ENCODE data around the gene EPB41L4A.
A peak's percentile ranks its signal among the peaks of the same experiment; 100 is the strongest.

Gene EPB41L4A

DNA sequence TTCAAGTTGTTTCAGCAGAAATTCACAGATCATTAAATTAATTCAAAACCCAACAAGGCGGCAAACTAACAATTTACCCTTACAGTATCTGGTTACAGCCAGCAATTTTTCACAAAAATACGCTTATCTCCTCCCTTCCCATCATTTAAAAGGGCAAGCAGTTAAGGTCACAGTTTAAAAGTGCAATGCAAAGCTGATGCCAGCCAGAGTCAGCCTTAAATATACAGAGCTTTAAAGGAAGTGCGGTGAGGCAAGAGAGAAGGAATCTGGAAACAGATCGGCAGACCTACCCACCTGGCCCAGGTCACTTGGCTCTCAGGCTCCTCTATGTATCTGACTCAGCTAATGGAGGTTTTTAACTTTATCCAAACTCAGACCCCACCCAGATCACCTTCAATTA is 31.0 kb downstream of the EPB41L4A start:
- no peaks in the 10 kb centered on the region for H3K27me3 ChIP-seq (ENCODE audit: control insufficient read depth, insufficient read depth, low read length)

GRCh38 chr5:112386766-112387165 is 32.3 kb downstream of the EPB41L4A start:
- peaks cover 41% of the 10 kb centered on the region for H3K4me1 ChIP-seq
- TF ChIP-seq, protein P1, sequence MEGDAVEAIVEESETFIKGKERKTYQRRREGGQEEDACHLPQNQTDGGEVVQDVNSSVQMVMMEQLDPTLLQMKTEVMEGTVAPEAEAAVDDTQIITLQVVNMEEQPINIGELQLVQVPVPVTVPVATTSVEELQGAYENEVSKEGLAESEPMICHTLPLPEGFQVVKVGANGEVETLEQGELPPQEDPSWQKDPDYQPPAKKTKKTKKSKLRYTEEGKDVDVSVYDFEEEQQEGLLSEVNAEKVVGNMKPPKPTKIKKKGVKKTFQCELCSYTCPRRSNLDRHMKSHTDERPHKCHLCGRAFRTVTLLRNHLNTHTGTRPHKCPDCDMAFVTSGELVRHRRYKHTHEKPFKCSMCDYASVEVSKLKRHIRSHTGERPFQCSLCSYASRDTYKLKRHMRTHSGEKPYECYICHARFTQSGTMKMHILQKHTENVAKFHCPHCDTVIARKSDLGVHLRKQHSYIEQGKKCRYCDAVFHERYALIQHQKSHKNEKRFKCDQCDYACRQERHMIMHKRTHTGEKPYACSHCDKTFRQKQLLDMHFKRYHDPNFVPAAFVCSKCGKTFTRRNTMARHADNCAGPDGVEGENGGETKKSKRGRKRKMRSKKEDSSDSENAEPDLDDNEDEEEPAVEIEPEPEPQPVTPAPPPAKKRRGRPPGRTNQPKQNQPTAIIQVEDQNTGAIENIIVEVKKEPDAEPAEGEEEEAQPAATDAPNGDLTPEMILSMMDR (IDR thresholded peaks at IDR 0.05), result no peak
- H3K4me2 ChIP-seq (ENCODE audit: low read length), result no peak overlapping the region
- no peak overlapping the region for H3K4me3 ChIP-seq (ENCODE audit: low read depth, low read length)
- no peaks in the 10 kb centered on the region for H3K9me3 ChIP-seq (ENCODE audit: control insufficient read depth, low read length)
- H3K79me2 ChIP-seq, result peaks cover 57% of the 10 kb centered on the region
- no peaks in the 10 kb centered on the region for H3K27me3 ChIP-seq (ENCODE audit: control insufficient read depth, insufficient read depth, low read length)
- H3K36me3 ChIP-seq (ENCODE audit: control insufficient read depth, insufficient read depth, low read length), result no peaks in the 10 kb centered on the region
- H3K9ac ChIP-seq, result no peak overlapping the region
- no peak overlapping the region for H3K27ac ChIP-seq
- no peak overlapping the region for H2AFZ ChIP-seq

More for the DNA sequence above, 31.0 kb downstream of the EPB41L4A start:
- no peaks in the 10 kb centered on the region for H3K36me3 ChIP-seq (ENCODE audit: control insufficient read depth, insufficient read depth, low read length)
- H3K27ac ChIP-seq, result peak overlapping the region; percentile 21
- no peak overlapping the region for H3K4me3 ChIP-seq (ENCODE audit: low read depth, low read length)
- H3K4me1 ChIP-seq, result peaks cover 44% of the 10 kb centered on the region
- peaks cover 57% of the 10 kb centered on the region for H3K79me2 ChIP-seq
- H3K9me3 ChIP-seq (ENCODE audit: control insufficient read depth, low read length), result no peaks in the 10 kb centered on the region
- H2AFZ ChIP-seq, result no peak overlapping the region
- TF ChIP-seq, protein P1 (IDR thresholded peaks at IDR 0.05), result no peak
- no peak overlapping the region for H3K4me2 ChIP-seq (ENCODE audit: low read length)
- no peak overlapping the region for H3K9ac ChIP-seq

DNA sequence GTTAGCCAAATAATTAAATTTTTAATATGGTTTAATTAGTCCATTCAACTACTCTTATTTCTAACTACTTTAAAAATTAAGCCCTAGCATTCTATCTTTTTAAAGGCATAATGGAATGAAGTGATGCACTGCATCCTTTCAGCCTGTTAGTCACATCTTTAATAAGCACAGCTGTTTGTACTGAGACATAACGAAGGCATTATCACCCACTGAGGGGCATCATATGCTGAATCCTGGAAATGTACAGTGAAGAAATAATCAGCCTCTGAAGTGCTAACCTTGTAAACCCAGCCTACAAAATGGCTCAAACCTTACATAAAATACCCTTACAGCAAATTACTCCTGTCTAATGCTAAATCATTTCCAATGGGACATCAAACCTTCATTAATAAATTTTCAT is 33.1 kb downstream of the EPB41L4A start:
- no peaks in the 10 kb centered on the region for H3K27me3 ChIP-seq (ENCODE audit: control insufficient read depth, insufficient read depth, low read length)
- H3K9me3 ChIP-seq (ENCODE audit: control insufficient read depth, low read length), result no peaks in the 10 kb centered on the region
- H3K4me3 ChIP-seq (ENCODE audit: low read depth, low read length), result no peak overlapping the region
- H3K27ac ChIP-seq, result no peak overlapping the region
- peaks cover 39% of the 10 kb centered on the region for H3K4me1 ChIP-seq
- H3K9ac ChIP-seq, result no peak overlapping the region
- TF ChIP-seq, protein P1 (IDR thresholded peaks at IDR 0.05), result no peak
- H3K4me2 ChIP-seq (ENCODE audit: low read length), result no peak overlapping the region
- H2AFZ ChIP-seq, result no peak overlapping the region
- peaks cover 55% of the 10 kb centered on the region for H3K79me2 ChIP-seq
- H3K36me3 ChIP-seq (ENCODE audit: control insufficient read depth, insufficient read depth, low read length), result no peaks in the 10 kb centered on the region

DNA sequence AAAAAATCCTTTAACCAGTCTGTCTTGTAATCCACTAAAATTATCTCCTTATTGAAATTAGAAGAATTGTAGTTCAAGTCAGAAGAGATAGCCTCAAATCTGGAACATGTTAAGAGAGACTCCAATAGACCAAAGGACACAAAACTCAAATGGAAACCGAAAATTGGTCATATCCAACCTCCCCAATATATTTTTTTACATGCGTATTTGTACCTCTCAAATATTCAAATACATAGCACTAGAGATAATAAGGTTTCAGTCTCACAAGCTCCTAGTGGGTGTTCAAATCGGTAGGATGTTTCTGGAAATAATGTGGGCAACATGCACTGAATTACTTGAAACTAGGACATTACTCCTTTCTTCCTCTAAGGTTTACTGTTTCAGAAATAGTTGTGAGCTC is 33.5 kb downstream of the EPB41L4A start:
- no peak overlapping the region for H3K4me3 ChIP-seq (ENCODE audit: low read depth, low read length)
- H3K9me3 ChIP-seq (ENCODE audit: control insufficient read depth, low read length), result no peaks in the 10 kb centered on the region
- no peak overlapping the region for H3K27ac ChIP-seq
- H3K79me2 ChIP-seq, result peaks cover 54% of the 10 kb centered on the region
- no peak overlapping the region for H3K4me2 ChIP-seq (ENCODE audit: low read length)
- TF ChIP-seq, protein P1 (IDR thresholded peaks at IDR 0.05), result no peak
- H2AFZ ChIP-seq, result no peak overlapping the region
- no peaks in the 10 kb centered on the region for H3K36me3 ChIP-seq (ENCODE audit: control insufficient read depth, insufficient read depth, low read length)
- peaks cover 35% of the 10 kb centered on the region for H3K4me1 ChIP-seq
- no peak overlapping the region for H3K9ac ChIP-seq
- H3K27me3 ChIP-seq (ENCODE audit: control insufficient read depth, insufficient read depth, low read length), result no peaks in the 10 kb centered on the region

DNA sequence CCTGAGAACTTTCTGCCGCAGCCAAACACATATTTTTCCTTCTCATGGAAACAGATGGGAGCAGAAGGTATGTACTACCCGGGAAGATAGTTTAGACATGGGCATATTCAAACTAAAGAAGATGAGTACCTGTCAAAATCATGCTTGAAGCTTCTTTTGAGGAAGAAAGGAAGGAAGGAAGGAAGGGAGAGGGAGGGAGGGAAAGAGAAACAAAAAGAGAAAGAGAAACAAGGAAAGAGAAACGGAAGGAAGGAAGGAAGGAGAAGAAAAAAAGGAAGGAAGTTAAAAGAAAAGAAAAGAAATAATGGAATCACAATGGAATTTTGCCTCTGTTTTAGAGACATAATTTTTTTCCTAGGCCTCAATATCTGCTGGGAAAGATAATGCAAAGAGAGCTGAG is 34.6 kb downstream of the EPB41L4A start:
- H3K4me1 ChIP-seq, result peaks cover 30% of the 10 kb centered on the region
- H3K36me3 ChIP-seq (ENCODE audit: control insufficient read depth, insufficient read depth, low read length), result no peaks in the 10 kb centered on the region
- H3K9ac ChIP-seq, result no peak overlapping the region
- H3K4me3 ChIP-seq (ENCODE audit: low read depth, low read length), result no peak overlapping the region
- H3K27ac ChIP-seq, result no peak overlapping the region
- H3K79me2 ChIP-seq, result peaks cover 47% of the 10 kb centered on the region
- TF ChIP-seq, protein P1 (IDR thresholded peaks at IDR 0.05), result no peak
- no peak overlapping the region for H2AFZ ChIP-seq
- no peaks in the 10 kb centered on the region for H3K9me3 ChIP-seq (ENCODE audit: control insufficient read depth, low read length)
- H3K4me2 ChIP-seq (ENCODE audit: low read length), result no peak overlapping the region
- H3K27me3 ChIP-seq (ENCODE audit: control insufficient read depth, insufficient read depth, low read length), result no peaks in the 10 kb centered on the region

All from parathyroid adenoma (tissue), 2 donors.